Erythroblast (primary cell): ENCODE results near the gene EPM2A.
"Not testable (repeated sequence)": the region's sequence is repeated elsewhere in the genome, so short reads cannot be mapped to it uniquely, and the experiment has no call there.

Source experiments
- GATA1 ChIP-seq: IDR thresholded peaks from 2 replicates; pipeline ENCODE4 v1.6.1; 2011; ENCODE audit warnings: low read depth, mild to moderate bottlenecking, control low read depth, low read length, moderate library complexity
- POLR2A ChIP-seq: IDR thresholded peaks from 2 replicates; pipeline ENCODE4 v1.6.1; 2011; ENCODE audit warnings: mild to moderate bottlenecking, low read length

DNA sequence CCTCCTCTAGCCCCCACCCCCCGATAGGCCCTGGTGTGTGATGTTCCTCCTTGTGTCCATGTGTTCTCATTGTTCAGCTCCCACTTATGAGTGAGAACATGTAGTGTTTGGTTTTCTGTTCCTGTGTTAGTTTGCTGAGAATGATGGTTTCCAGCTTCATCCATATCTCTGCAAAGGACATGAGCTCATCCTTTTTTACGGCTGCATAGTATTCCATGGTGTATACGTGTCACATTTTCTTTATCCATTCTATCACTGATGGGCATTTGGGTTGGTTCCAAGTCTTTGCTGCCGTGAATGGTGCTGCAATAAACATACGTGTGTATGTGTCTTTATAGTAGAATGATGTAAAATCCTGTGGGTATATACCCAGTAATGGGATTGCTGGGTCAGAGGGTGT is 4.4 kb upstream of the EPM2A start:
- not testable (repeated sequence) for TF ChIP-seq POLR2A, GATA1
